PC-3 (cell line): Measurements from ENCODE around the gene CCN2. TPM values are rescaled to one million over a fixed set of nuclear protein-coding genes. Genes with fewer than 3 reads are reported as not detected.

Experiments
- ATAC-seq: fragments of 200-7000 bp; cut with Tn5 transposase; 2 replicates; pipeline ENCODE4 v1.9.1; 2020; ENCODE audit warnings: mild to moderate bottlenecking, moderate library complexity
- BruUV-seq: library from RNA; stranded (reverse); fragments of 400-500 nt; replicated peaks from 2 replicates; lab custom pipeline; 2021; lab: Mats Ljungman, UMichigan
- CTCF ChIA-PET: fragments of 300-600 bp; sonication (Branson Sonifier 250); formaldehyde crosslinking; loops from one replicate; lab custom pipeline; 2022; ENCODE audit warnings: antibody characterized with exemption; lab: Charles Lee
- POLR2A ChIA-PET: fragments of 300-600 bp; sonication (Branson Sonifier 250); formaldehyde crosslinking; loops from one replicate; lab custom pipeline; 2022; ENCODE audit warnings: antibody characterized with exemption; ENCODE audit not compliant: unreplicated experiment; lab: Charles Lee
- DNase-seq: peaks from one replicate; pipeline ENCODE4 v3.0.0-alpha.2; 2015
- H2AFZ ChIP-seq: fragments of 300-600 bp; sonication (generic); 2 replicates; pipeline ENCODE4 v1.6.0; 2016; ENCODE audit warnings: antibody characterized with exemption, low read length
- H3F3A ChIP-seq: fragments of 300-600 bp; sonication (generic); one replicate; pipeline ENCODE4 v1.6.0; 2017; ENCODE audit warnings: antibody characterized with exemption, low read length, control low read depth, mild to moderate bottlenecking; ENCODE audit not compliant: unreplicated experiment
- H3K27ac ChIP-seq: fragments of 300-600 bp; sonication (generic); 2 replicates; pipeline ENCODE4 v1.5.1; 2016; ENCODE audit warnings: mild to moderate bottlenecking, low read length
- H3K27me3 ChIP-seq: fragments of 300-600 bp; sonication (generic); 2 replicates; pipeline ENCODE4 v1.6.1; 2016; ENCODE audit warnings: low read length, mixed read lengths
- H3K36me3 ChIP-seq: fragments of 300-600 bp; sonication (generic); 2 replicates; pipeline ENCODE4 v1.6.1; 2016; ENCODE audit warnings: low read depth, mixed run types, low read length, mixed read lengths
- H3K4me1 ChIP-seq: fragments of 300-600 bp; sonication (generic); 2 replicates; pipeline ENCODE4 v1.5.1; 2016; ENCODE audit warnings: low read length; ENCODE audit not compliant: insufficient read depth
- H3K4me2 ChIP-seq: fragments of 300-600 bp; sonication (generic); 2 replicates; pipeline ENCODE4 v1.6.0; 2016; ENCODE audit warnings: low read length
- H3K4me3 ChIP-seq: fragments of 300-600 bp; sonication (generic); 2 replicates; pipeline ENCODE4 v1.5.1; 2016; ENCODE audit warnings: mild to moderate bottlenecking, low read length, mixed read lengths
- H3K79me2 ChIP-seq: fragments of 300-600 bp; sonication (generic); 2 replicates; pipeline ENCODE4 v1.6.1; 2017; ENCODE audit warnings: low read length, mixed read lengths
- H3K9ac ChIP-seq: fragments of 300-600 bp; sonication (generic); 2 replicates; pipeline ENCODE4 v1.6.0; 2016; ENCODE audit warnings: mild to moderate bottlenecking, low read length
- H3K9me2 ChIP-seq: fragments of 300-600 bp; sonication (generic); replicated peaks from 2 replicates; pipeline ENCODE4 v1.6.1; 2016; ENCODE audit warnings: mixed run types, low read length, mixed read lengths
- H3K9me3 ChIP-seq: fragments of 300-600 bp; sonication (generic); 2 replicates; pipeline ENCODE4 v1.6.1; 2016; ENCODE audit warnings: low read length, mixed read lengths
- H4K20me1 ChIP-seq: fragments of 300-600 bp; sonication (generic); 2 replicates; pipeline ENCODE4 v1.6.1; 2016; ENCODE audit warnings: low read length, mixed read lengths
- CTCF ChIP-seq: fragments of 300-600 bp; sonication (generic); conservative IDR thresholded peaks from 2 replicates; pipeline ENCODE4 v1.5.1; 2017; ENCODE audit warnings: antibody characterized with exemption, low read depth, mild to moderate bottlenecking, low read length
- EZH2 ChIP-seq: fragments of 300-600 bp; sonication (generic); IDR thresholded peaks from one replicate; pipeline ENCODE4 v1.6.1; 2017; ENCODE audit warnings: antibody characterized with exemption, mild to moderate bottlenecking, low read length; ENCODE audit not compliant: unreplicated experiment
- EZH2phosphoT487 ChIP-seq: fragments of 300-600 bp; sonication (generic); IDR thresholded peaks from 2 replicates; pipeline ENCODE4 v1.6.1; 2018; ENCODE audit warnings: mild to moderate bottlenecking, antibody characterized with exemption, low read length, borderline replicate concordance
- intact Hi-C: fragments of 100-400 bp; cut with micrococcal nuclease; formaldehyde crosslinking; loops from 2 replicates; pipeline ENCODE4 v1.9.0; 2023
- total RNA-seq: library from RNA; depleted of rRNA; stranded (reverse); fragments of >200 nt; gene quantifications from 2 replicates; pipeline ENCODE4 v1.2.3, GENCODE V29; 2014

CCN2 gene
- total RNA-seq, 1 experiment from 2014 or later = 33.2 TPM

- H2AFZ ChIP-seq = no peak overlapping the region
- ATAC-seq = no peak
- no peak overlapping the region for H3K4me2 ChIP-seq
- TF ChIP-seq EZH2phosphoT487 = no peak
- TF ChIP-seq CTCF = no peak
- TF ChIP-seq EZH2 = no peak
- H3K9me2 ChIP-seq = no peaks in the 10 kb centered on the region
- no peaks in the 10 kb centered on the region for H3K27me3 ChIP-seq
- H3K9me3 ChIP-seq = no peaks in the 10 kb centered on the region
- intact Hi-C loops = no loop called here
- POLR2A ChIA-PET = no interaction called here
- no peak overlapping the region for H3K9ac ChIP-seq
- H3F3A ChIP-seq = no peaks in the 10 kb centered on the region
- CTCF ChIA-PET = no interaction called here
- H3K79me2 ChIP-seq = no peaks in the 10 kb centered on the region
- H3K4me3 ChIP-seq = no peak overlapping the region
- H3K36me3 ChIP-seq = no peaks in the 10 kb centered on the region
- BruUV-seq = no TSS peak
- H4K20me1 ChIP-seq = no peaks in the 10 kb centered on the region
- no peak for DNase-seq
- no peak overlapping the region for H3K27ac ChIP-seq
- peaks cover 17% of the 10 kb centered on the region for H3K4me1 ChIP-seq
These were observed 48.5 kb upstream of the CCN2 start for GRCh38 chr6:131999545-132000146.

- no peak overlapping the region for H3K27ac ChIP-seq
- intact Hi-C loops = no loop called here
These were observed 47.2 kb upstream of the CCN2 start for GRCh38 chr6:131998255-131998982.

GRCh38 chr6:131997429-131998153 is 46.4 kb upstream of the CCN2 start:
- CTCF ChIA-PET = no interaction called here
- POLR2A ChIA-PET = no interaction called here
- ATAC-seq = no peak

More at GRCh38 chr6:131998255-131998982, 47.2 kb upstream of the CCN2 start:
- Histone ChIP-seq H3K4me3 (no peak overlapping the region), H3K79me2 (no peaks in the 10 kb centered on the region), H3K9ac (no peak overlapping the region), H2AFZ (no peak overlapping the region), H3K36me3 (no peaks in the 10 kb centered on the region), H3K9me2 (no peaks in the 10 kb centered on the region), H4K20me1 (no peaks in the 10 kb centered on the region), H3F3A (no peaks in the 10 kb centered on the region), H3K9me3 (no peaks in the 10 kb centered on the region), H3K4me1 (peaks cover 17% of the 10 kb centered on the region), H3K27me3 (no peaks in the 10 kb centered on the region), H3K4me2 (no peak overlapping the region)
- no peak for TF ChIP-seq EZH2phosphoT487
- no peak for TF ChIP-seq EZH2
- ChIA-PET POLR2A (interaction anchor here (0.5 kb wide), 1 partner anchor 110 kb away, joined by 3 read pairs; no protein-coding TSS in a partner anchor), CTCF (no interaction called here)
- ATAC-seq (no peak), DNase-seq (no peak)
- BruUV-seq = no TSS peak

More at GRCh38 chr6:131997429-131998153, 46.4 kb upstream of the CCN2 start:
- H3K79me2 ChIP-seq = no peaks in the 10 kb centered on the region
- no peak for DNase-seq
- H3K4me1 ChIP-seq = peaks cover 17% of the 10 kb centered on the region
- no peak overlapping the region for H3K9ac ChIP-seq
- no peaks in the 10 kb centered on the region for H3K9me3 ChIP-seq
- intact Hi-C loops = loop anchor here (2.0 kb wide), 1 partner anchor 15 kb away; no protein-coding TSS in a partner anchor
- no peaks in the 10 kb centered on the region for H3K36me3 ChIP-seq
- no peaks in the 10 kb centered on the region for H3K9me2 ChIP-seq
- no peaks in the 10 kb centered on the region for H3F3A ChIP-seq
- no peak overlapping the region for H3K4me3 ChIP-seq
- no TSS peak for BruUV-seq
- H4K20me1 ChIP-seq = no peaks in the 10 kb centered on the region
- TF ChIP-seq EZH2phosphoT487 (no peak), CTCF (no peak), EZH2 (no peak)
- no peaks in the 10 kb centered on the region for H3K27me3 ChIP-seq
- no peak overlapping the region for H3K4me2 ChIP-seq
- H2AFZ ChIP-seq = no peak overlapping the region
- no peak overlapping the region for H3K27ac ChIP-seq
